Measurements from ENCODE around the gene LRRC4C. TPM values are rescaled to one million over a fixed set of nuclear protein-coding genes. Genes with fewer than 3 reads are reported as not detected.

LRRC4C gene
- total RNA-seq, 1 experiment from 2014 or later: 0.13 TPM

GRCh38 chr11:41399323-41399722 is 60.1 kb downstream of the LRRC4C start:
- H3K9me3 Mint-ChIP-seq: no peaks in the 10 kb centered on the region
- Histone ChIP-seq H2BK20ac (ENCODE audit: low read depth, low read length, poor library complexity, severe bottlenecking) (no peak overlapping the region), H3K9ac (ENCODE audit: extremely low read depth, insufficient read length, low read length) (no peak overlapping the region), H4K5ac (ENCODE audit: insufficient read length, low read depth, low read length) (no peak overlapping the region), H3K4me2 (ENCODE audit: insufficient read depth, insufficient read length, low read length) (no peak overlapping the region), H3K4ac (ENCODE audit: low read depth, low read length) (no peak overlapping the region), H4K91ac (ENCODE audit: insufficient read length, low read depth, low read length) (no peak overlapping the region), H3K79me1 (ENCODE audit: insufficient read depth, low read depth, low read length, poor library complexity, severe bottlenecking) (no peaks in the 10 kb centered on the region), H4K20me1 (ENCODE audit: control insufficient read depth, insufficient read depth, insufficient read length) (no peaks in the 10 kb centered on the region), H2BK120ac (ENCODE audit: low read depth, low read length, poor library complexity, severe bottlenecking) (no peak overlapping the region), H3K9me3 (ENCODE audit: control insufficient read depth, low read depth, low read length) (no peaks in the 10 kb centered on the region), H3K23me2 (ENCODE audit: insufficient read length, low read depth, low read length, poor library complexity, severe bottlenecking) (no peaks in the 10 kb centered on the region), H2AFZ (ENCODE audit: low read length) (no peak overlapping the region), H3K14ac (ENCODE audit: insufficient read depth, low read length) (no peak overlapping the region), H3K56ac (ENCODE audit: insufficient read length, low read depth, low read length) (no peak overlapping the region), H4K8ac (replicated peaks; ENCODE audit: insufficient read length, low read depth, low read length) (no peak overlapping the region), H3K27me3 (ENCODE audit: insufficient read depth, low read length) (no peaks in the 10 kb centered on the region), H3K27ac (ENCODE audit: insufficient read length, low read depth, low read length) (no peak overlapping the region), H3K4me1 (ENCODE audit: insufficient read depth, low read length) (peaks cover 4% of the 10 kb centered on the region; the same call in 1 of the 2 replicates), H2BK5ac (ENCODE audit: insufficient read length, low read length) (no peak overlapping the region), H3K79me2 (ENCODE audit: insufficient read depth, low read length) (no peaks in the 10 kb centered on the region), H2BK12ac (ENCODE audit: insufficient read length, low read depth, low read length) (no peak overlapping the region), H3T11ph (ENCODE audit: low read length) (no peak overlapping the region), H3K23ac (ENCODE audit: insufficient read length, low read depth, low read length) (no peak overlapping the region), H2AK5ac (ENCODE audit: insufficient read length, low read length) (no peak overlapping the region), H2BK15ac (ENCODE audit: low read depth, low read length) (no peak overlapping the region), H3K18ac (ENCODE audit: insufficient read length, low read depth, low read length) (no peak overlapping the region)
- no CpG with 5 or more reads among the region's 2 CpGs for WGBS (ENCODE audit: extremely low coverage, insufficient read length, low lambda C conversion rate)
- no peaks in the 10 kb centered on the region; a peak in 1 of 7 replicates for H3K36me3 Mint-ChIP-seq (ENCODE audit: insufficient read depth in 1 of 3, low read depth in 3 of 3)
- no peak overlapping the region for H3K4me3 Mint-ChIP-seq
- TF ChIP-seq CTCF (conservative IDR thresholded peaks at IDR 0.05): no peak
- H3K27ac Mint-ChIP-seq: no peak overlapping the region
- no peak for DNase-seq
- H3K4me1 Mint-ChIP-seq: peaks cover 26 to 32% of the 10 kb centered on the region in 2 experiments
- no peaks in the 10 kb centered on the region for H3K27me3 Mint-ChIP-seq (ENCODE audit: low read depth)

All from H9 (cell line).